ENCODE results near the gene DPYSL5. TPM values are rescaled to one million over a fixed set of nuclear protein-coding genes. Genes with fewer than 3 reads are reported as not detected.

Gene DPYSL5
- total RNA-seq, 1 donor from 2014 or later: 201 TPM

DNA sequence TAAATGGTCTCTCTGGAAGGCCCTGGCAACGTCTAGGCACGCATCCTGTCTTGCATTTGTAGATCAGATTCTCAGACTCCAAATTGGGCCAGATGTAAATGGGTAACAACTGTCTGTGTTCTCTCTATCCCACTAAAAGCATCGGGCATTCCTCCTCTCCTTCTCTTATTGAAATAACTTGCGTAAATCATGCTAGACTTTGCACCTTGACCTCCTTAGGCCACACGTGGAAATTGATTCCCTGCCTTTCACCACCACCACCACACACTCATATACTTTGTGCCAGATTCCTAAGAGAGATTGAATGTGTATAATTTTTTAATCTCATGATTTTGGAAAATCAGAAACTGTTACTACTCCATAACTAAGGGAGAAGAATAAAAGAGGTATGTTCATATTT lies 143.8 kb downstream of the DPYSL5 start:
- no peaks in the 10 kb centered on the region for H3K9me3 Mint-ChIP-seq
- H3K27ac Mint-ChIP-seq (ENCODE audit: unreplicated experiment): no peak overlapping the region
- H3K4me1 Mint-ChIP-seq: no peaks in the 10 kb centered on the region
- no peak overlapping the region for H3K4me3 Mint-ChIP-seq
- no peak for DNase-seq (ENCODE audit: low read depth, low spot score)
- no peaks in the 10 kb centered on the region for H3K27me3 Mint-ChIP-seq (ENCODE audit: low read depth)
- H3K36me3 Mint-ChIP-seq (ENCODE audit: low read depth): no peaks in the 10 kb centered on the region
- TF ChIP-seq CTCF (conservative IDR thresholded peaks at IDR 0.05): no peak

GRCh38 chr2:26993768-26994167 lies 145.8 kb downstream of the DPYSL5 start:
- peaks cover 6% of the 10 kb centered on the region for H3K4me1 Mint-ChIP-seq
- no peak overlapping the region for H3K27ac Mint-ChIP-seq (ENCODE audit: unreplicated experiment)
- TF ChIP-seq CTCF (conservative IDR thresholded peaks at IDR 0.05): no peak
- H3K36me3 Mint-ChIP-seq (ENCODE audit: low read depth): no peaks in the 10 kb centered on the region
- DNase-seq (ENCODE audit: low read depth, low spot score): no peak
- no peak overlapping the region for H3K4me3 Mint-ChIP-seq
- H3K9me3 Mint-ChIP-seq: no peaks in the 10 kb centered on the region
- no peaks in the 10 kb centered on the region for H3K27me3 Mint-ChIP-seq (ENCODE audit: low read depth)

DNA sequence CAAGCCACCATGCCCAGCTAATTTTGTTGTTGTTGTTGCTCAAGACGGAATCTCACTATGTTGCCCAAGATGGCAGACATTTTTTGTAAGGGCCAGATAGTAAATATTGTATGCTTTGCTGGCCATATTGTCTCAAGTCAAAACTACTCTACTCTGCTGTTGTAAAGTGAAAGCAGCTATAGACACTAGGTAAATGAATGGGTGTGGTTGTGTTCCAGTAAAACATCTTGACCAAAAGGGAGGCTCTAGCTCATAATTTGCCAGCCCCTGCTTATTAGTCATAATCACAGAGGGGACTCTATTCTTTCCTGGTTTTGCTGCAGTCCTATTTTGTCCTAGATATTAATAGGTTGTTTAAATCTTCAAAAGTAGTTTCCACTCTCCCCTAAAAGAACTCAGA lies 147.1 kb downstream of the DPYSL5 start:
- TF ChIP-seq CTCF (conservative IDR thresholded peaks at IDR 0.05): no peak
- Mint-ChIP-seq H3K27me3 (ENCODE audit: low read depth) (no peaks in the 10 kb centered on the region), H3K4me3 (no peak overlapping the region), H3K9me3 (no peaks in the 10 kb centered on the region), H3K27ac (ENCODE audit: unreplicated experiment) (no peak overlapping the region), H3K4me1 (peaks cover 6% of the 10 kb centered on the region), H3K36me3 (ENCODE audit: low read depth) (no peaks in the 10 kb centered on the region)
- DNase-seq (ENCODE audit: low read depth, low spot score): no peak

GRCh38 chr2:26997394-26997793 lies 149.5 kb downstream of the DPYSL5 start:
- peaks cover 6% of the 10 kb centered on the region for H3K4me1 Mint-ChIP-seq
- DNase-seq (ENCODE audit: low read depth, low spot score): no peak
- no peak overlapping the region for H3K4me3 Mint-ChIP-seq
- no peak overlapping the region for H3K27ac Mint-ChIP-seq (ENCODE audit: unreplicated experiment)
- no peaks in the 10 kb centered on the region for H3K27me3 Mint-ChIP-seq (ENCODE audit: low read depth)
- no peaks in the 10 kb centered on the region for H3K9me3 Mint-ChIP-seq
- no peak for TF ChIP-seq CTCF (conservative IDR thresholded peaks at IDR 0.05)
- H3K36me3 Mint-ChIP-seq (ENCODE audit: low read depth): no peaks in the 10 kb centered on the region

DNA sequence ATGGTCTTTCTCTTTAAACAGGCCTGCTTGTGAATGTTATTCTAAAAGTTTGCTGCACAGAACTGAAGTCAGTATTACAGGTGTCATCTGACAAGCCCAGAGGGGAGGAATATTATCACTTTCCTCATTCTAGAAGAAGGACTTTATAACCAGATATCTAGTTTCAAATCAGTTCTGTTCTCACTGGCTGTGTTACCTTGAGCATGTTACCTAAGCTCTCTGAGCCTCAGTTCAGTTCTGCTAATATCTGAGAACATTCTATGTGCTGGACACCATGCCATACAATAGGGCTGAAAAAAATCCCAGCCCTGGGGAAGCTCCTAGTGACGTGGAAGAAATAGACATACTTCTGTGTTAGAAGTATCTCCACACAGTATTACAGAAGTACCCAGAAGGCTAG lies 150.4 kb downstream of the DPYSL5 start:
- H3K4me1 Mint-ChIP-seq: peaks cover 6% of the 10 kb centered on the region
- no peaks in the 10 kb centered on the region for H3K9me3 Mint-ChIP-seq
- no peaks in the 10 kb centered on the region for H3K27me3 Mint-ChIP-seq (ENCODE audit: low read depth)
- no peak for DNase-seq (ENCODE audit: low read depth, low spot score)
- no peak for TF ChIP-seq CTCF (conservative IDR thresholded peaks at IDR 0.05)
- no peaks in the 10 kb centered on the region for H3K36me3 Mint-ChIP-seq (ENCODE audit: low read depth)
- H3K27ac Mint-ChIP-seq (ENCODE audit: unreplicated experiment): no peak overlapping the region
- H3K4me3 Mint-ChIP-seq: no peak overlapping the region

Other genes with a start within 250 kb of the DPYSL5 start
- not detected in 2 replicates for gene CIB4, start 206.8 kb upstream of the DPYSL5 start, total RNA-seq
- gene KCNK3, start 155.4 kb upstream of the DPYSL5 start, total RNA-seq: 0.58 and 0.68 TPM in 2 replicates
- 28.9 and 30.6 TPM in 2 replicates for gene SLC35F6, start 83.8 kb upstream of the DPYSL5 start, total RNA-seq
- 34.5 and 35.1 TPM in 2 replicates for gene CENPA, start 62.1 kb upstream of the DPYSL5 start, total RNA-seq
- gene MAPRE3, start 122.5 kb downstream of the DPYSL5 start, total RNA-seq: 16.3 and 17.5 TPM in 2 replicates
- 54.0 and 55.2 TPM in 2 replicates for gene TMEM214, start 184.8 kb downstream of the DPYSL5 start, total RNA-seq
- 67.2 and 67.7 TPM in 2 replicates for gene AGBL5, start 203.5 kb downstream of the DPYSL5 start, total RNA-seq
- 232 and 236 TPM in 2 replicates for gene OST4, start 223.5 kb downstream of the DPYSL5 start, total RNA-seq
- gene EMILIN1, start 230.5 kb downstream of the DPYSL5 start, total RNA-seq: 22.6 and 24.1 TPM in 2 replicates
- gene KHK, start 238.6 kb downstream of the DPYSL5 start, total RNA-seq: 10.0 and 10.6 TPM in 2 replicates